RWPE1 (cell line): ENCODE results near the gene HLA-C.
"Not testable (repeated sequence)": the region's sequence is repeated elsewhere in the genome, so short reads cannot be mapped to it uniquely, and the experiment has no call there.

Source experiments
- CTCF ChIA-PET: fragments of 350-600 bp; sonication (Branson Sonifier 250); formaldehyde crosslinking; extraction: SDS; loops from one replicate; lab custom pipeline; 2021; lab: Yijun Ruan, JAX
- POLR2A ChIA-PET: fragments of 400-600 bp; formaldehyde crosslinking; extraction: SDS; loops from one replicate; lab custom pipeline; 2020; ENCODE audit warnings: antibody characterized with exemption; ENCODE audit not compliant: low non-redundant PET; lab: Yijun Ruan, JAX
- DNase-seq: peaks from one replicate; pipeline ENCODE4 v3.0.0; 2012; ENCODE audit warnings: low spot score
- H3K27ac ChIP-seq: fragments of 450-650 bp; 2 replicates; pipeline ENCODE4 v1.5.1; 2017
- TF ChIP-seq, protein P1 (sequence below): fragments of 450-650 bp; conservative IDR thresholded peaks from 2 replicates; pipeline ENCODE4 v1.5.1; 2017; ENCODE audit warnings: low read depth, mild to moderate bottlenecking

HLA-C gene

GRCh38 chr6:31266567-31267360 lies 5.1 kb downstream of the HLA-C start:
- POLR2A ChIA-PET = no interaction called here
- TF ChIP-seq, protein P1, sequence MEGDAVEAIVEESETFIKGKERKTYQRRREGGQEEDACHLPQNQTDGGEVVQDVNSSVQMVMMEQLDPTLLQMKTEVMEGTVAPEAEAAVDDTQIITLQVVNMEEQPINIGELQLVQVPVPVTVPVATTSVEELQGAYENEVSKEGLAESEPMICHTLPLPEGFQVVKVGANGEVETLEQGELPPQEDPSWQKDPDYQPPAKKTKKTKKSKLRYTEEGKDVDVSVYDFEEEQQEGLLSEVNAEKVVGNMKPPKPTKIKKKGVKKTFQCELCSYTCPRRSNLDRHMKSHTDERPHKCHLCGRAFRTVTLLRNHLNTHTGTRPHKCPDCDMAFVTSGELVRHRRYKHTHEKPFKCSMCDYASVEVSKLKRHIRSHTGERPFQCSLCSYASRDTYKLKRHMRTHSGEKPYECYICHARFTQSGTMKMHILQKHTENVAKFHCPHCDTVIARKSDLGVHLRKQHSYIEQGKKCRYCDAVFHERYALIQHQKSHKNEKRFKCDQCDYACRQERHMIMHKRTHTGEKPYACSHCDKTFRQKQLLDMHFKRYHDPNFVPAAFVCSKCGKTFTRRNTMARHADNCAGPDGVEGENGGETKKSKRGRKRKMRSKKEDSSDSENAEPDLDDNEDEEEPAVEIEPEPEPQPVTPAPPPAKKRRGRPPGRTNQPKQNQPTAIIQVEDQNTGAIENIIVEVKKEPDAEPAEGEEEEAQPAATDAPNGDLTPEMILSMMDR = no peak
- CTCF ChIA-PET = no interaction called here
- no peak overlapping the region for H3K27ac ChIP-seq
- no peak for DNase-seq

DNA sequence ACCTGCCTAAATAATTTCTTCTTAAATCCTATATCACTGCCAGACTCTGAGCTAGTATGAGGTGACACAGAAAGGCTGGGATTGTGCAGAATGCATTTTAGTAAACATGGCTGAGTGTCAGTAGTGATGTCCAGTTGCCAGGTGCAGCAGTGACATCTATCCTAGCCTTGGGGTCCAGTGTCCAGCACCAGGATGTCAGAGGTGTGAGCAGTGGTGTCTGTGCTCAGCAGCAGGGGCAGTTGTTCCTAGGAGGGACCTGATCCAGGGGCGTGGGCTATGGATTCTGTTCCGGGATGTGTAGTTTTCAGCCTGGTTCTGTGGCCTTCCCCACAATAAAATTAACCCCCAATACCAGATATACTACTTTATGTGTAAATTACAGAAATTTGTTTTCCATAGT lies 6.0 kb downstream of the HLA-C start:
- ChIA-PET CTCF (no interaction called here), POLR2A (no interaction called here)
- H3K27ac ChIP-seq = no peak overlapping the region
- DNase-seq = no peak
- TF ChIP-seq, protein P1 = no peak

- not testable (repeated sequence) for DNase-seq
These were observed 8.5 kb downstream of the HLA-C start for GRCh38 chr6:31263346-31263933.

GRCh38 chr6:31259995-31260394 lies 11.9 kb downstream of the HLA-C start:
- DNase-seq, H3K27ac ChIP-seq, POLR2A ChIA-PET, CTCF ChIA-PET: not testable (repeated sequence)

More at GRCh38 chr6:31263346-31263933, 8.5 kb downstream of the HLA-C start:
- POLR2A ChIA-PET, CTCF ChIA-PET, H3K27ac ChIP-seq: not testable (repeated sequence)

DNA sequence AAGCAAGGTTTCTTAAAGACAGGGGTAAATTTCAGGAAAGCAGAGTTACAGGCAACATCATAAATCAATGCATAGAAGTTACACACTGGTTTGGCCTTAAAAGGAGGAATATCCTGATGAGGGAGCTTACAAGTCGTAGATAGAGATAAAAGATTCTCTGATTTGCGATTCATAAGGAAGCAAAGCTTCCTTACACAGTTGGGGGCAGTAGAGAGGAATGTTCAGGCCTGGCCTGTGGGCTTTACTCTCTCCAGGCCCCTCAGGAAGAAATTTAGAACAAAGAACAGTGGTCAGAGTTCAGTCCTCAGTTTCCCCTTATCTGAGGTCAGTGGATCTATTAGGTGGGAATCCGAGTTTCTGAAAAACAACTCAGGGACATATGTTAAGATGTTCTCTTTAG lies 19.3 kb downstream of the HLA-C start:
- no peak overlapping the region for H3K27ac ChIP-seq
- ChIA-PET CTCF (interaction anchor here (0.6 to 1.1 kb wide), 2 partner anchors 100 to 114 kb away, joined by 3 to 4 read pairs; no protein-coding TSS in a partner anchor), POLR2A (no interaction called here)
- TF ChIP-seq, protein P1 = no peak
- DNase-seq = no peak

GRCh38 chr6:31251261-31251660 lies 20.6 kb downstream of the HLA-C start:
- POLR2A ChIA-PET = no interaction called here
- no peak overlapping the region for H3K27ac ChIP-seq
- TF ChIP-seq, protein P1 = no peak
- no peak for DNase-seq
- CTCF ChIA-PET = no interaction called here

GRCh38 chr6:31249184-31249583 lies 22.7 kb downstream of the HLA-C start:
- no peak for DNase-seq
- TF ChIP-seq, protein P1 = no peak
- CTCF ChIA-PET = no interaction called here
- POLR2A ChIA-PET = no interaction called here
- H3K27ac ChIP-seq = no peak overlapping the region
